HG02981 (cell line): ENCODE results near the gene CCDC6.
"Not testable (repeated sequence)": the region's sequence is repeated elsewhere in the genome, so short reads cannot be mapped to it uniquely, and the experiment has no call there.

ENCODE experiments used
- ATAC-seq: cut with Tn5 transposase; IDR thresholded peaks from one replicate; pipeline ENCODE4 v1.9.1; 2021; ENCODE audit warnings: mild to moderate bottlenecking, moderate library complexity; ENCODE audit not compliant: unreplicated experiment

Gene CCDC6

DNA sequence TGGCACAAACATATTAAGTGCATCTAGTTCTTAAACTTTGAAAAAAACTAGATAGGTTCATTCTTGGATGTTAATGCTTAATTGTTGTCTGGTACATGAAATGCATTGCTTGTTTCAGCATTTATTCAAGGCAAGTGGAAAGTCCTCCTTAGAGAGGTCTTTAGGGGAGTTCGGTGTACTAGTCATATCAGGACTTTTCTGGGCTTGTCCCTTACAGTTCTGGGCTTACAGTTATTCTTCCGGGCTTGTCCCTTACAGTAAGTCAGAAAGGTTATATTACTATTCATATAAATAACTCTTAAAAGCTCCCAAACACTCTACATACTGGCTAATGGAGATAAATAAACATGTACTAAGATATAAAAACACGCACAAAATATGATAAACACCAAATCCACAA lies 91.5 kb downstream of the CCDC6 start:
- ATAC-seq, result no peak

DNA sequence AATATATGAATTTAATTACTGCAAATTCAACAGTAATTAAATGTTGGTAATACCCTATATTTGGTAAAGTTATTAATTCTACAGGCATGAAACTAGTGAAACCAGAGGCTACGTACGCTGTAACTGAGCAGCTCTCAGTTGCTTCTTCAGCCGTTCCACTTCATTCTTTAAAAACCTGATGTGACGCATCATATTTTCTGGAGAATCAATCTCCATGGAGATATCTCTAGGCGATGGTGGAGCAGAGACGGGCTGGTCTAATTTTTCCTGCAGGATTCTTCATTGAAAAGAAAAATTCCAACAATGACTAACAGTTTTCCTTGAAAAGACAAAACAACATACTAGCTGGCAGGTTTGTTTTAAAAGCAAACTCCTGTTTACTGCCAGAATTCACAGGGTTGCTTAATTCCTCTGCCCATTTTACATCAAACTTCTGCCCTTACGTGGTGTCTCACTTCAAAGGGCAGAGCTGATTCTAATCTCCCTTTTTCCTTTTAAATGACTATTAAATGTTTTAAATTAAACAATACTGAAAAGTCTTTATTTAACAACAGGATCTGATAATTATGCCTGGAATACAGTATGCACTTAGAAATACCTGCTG lies 93.7 kb downstream of the CCDC6 start:
- no peak for ATAC-seq

DNA sequence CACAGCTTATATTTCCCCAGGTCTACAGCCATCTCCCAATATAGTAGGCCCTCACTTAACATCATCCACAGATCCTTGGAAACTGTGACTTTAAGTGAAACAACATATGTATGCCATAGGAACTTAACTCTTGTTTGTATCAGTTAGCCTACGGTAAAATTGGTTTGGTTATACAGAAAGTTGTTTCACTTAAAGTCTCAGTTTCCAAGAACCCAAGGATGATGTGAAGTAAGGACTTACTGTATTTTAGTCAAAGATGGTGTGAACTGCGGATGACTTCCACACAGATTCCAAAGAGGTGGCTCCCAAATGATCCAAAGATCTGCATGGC lies 96.7 kb downstream of the CCDC6 start:
- no peak for ATAC-seq

DNA sequence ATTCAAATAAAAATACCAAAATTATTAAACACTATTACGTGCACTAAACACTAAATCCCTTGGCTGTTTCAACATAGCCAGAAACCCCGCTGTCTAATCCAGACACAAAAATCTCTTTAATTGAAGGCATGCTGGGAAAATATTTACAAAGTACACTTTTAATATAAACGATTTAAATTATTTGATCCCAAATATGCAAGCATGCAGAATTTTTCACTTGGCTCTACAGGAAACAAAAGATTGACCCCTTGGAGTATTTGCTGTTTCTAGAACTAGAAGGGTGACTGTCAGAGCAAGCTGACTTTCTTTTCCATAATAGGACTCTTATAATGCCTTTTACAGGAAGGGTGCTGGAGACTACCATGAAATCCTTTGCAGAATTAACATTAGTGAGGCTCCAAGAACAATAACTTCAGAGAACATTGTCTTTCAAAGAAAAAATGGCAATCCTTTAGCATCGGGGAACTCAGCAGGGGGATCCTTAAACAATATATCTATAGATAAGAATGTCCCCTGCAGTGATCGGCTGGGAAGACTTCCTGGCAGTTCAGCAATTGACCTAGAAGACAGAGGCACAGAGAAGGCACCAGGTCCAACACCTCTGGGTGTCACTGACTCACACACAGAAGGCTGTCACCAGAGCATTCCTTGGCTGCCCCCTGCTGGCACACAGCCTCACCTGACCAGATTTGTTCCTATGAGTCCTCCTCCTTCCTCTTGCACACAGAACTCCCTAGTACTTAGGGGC lies 97.3 kb downstream of the CCDC6 start:
- peak; percentile 91 for ATAC-seq

DNA sequence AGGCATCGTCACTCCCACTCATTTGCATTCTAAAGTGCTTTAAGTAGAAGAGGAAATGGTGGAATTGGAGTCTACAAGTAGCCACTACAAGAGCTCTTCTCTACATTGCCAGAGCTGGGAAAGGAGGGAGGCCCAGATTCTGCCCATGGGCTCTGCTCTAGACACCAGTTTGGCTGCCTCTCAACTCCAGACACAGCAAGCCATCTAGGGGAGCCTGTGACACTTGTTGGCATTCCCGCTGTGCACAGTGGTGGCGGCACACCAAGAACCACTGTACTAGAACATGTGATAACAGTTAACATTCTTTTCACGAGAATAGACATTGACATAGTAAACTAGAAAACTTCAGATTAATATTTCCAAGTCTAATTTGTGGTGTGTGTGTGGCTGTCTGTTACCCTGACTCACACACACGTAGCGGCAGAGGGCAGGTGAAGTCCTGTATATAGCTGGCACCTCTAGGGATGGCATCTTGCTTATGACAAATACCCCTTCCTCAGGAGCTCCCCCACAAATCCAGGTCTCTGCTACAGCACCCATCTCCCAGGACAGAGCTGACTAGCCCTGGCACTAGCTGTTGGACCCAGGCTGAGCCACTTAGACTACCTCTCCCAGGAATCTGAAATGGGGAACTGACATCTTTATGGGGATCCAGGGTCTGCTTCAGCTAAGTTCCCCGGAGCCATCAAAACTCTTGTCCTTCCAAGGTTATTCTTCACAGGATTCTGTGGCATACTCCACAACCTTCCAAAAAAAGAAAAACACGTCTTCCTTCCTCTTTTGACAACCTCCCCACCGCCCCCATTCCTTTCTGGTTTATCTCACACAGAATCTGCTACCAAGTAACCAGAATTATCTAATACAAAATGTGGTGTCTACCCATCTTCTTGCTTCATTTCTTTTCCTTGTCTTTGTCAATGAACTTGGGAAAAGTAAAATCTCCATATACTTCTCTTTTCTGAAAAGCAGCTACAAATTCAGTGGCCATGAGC lies 98.4 kb downstream of the CCDC6 start:
- ATAC-seq, result no peak

DNA sequence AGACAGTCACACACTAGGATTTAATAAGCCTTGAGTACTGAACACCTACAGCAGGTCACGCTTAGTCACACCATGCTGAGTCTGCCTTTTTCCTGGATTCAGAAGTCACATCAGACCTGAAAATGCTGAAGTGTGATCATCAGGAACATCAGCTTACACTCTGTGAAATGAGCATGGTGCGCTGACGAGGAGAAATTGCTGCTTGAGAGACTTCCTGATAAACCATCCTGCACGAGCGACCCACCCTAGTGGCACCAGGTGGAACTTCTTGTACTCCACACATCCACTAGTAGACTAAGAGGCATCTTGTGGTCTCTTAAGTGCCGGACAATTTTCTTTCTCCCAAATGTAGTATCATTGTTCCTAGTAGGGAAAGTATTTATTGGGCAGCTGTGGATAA lies 101.3 kb downstream of the CCDC6 start:
- ATAC-seq, result no peak

DNA sequence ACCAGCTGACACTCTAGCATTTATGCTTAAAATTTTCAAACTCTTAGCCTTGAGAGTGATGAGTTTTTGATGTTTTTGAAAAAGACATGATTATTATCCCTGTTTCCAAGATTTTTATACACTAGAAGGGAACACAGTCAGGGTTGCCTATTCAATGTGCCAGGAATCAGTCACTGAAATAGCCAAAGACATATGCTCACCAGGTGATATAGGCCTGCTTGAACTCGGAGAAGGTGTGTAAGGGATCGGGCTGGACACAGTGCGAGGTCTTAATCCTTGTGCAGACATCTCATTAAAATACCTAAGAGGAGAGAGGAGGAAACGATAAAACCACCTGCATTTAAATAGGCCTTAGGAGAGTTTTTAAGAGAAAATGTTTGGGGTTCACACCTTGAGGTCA lies 102.1 kb downstream of the CCDC6 start:
- no peak for ATAC-seq

DNA sequence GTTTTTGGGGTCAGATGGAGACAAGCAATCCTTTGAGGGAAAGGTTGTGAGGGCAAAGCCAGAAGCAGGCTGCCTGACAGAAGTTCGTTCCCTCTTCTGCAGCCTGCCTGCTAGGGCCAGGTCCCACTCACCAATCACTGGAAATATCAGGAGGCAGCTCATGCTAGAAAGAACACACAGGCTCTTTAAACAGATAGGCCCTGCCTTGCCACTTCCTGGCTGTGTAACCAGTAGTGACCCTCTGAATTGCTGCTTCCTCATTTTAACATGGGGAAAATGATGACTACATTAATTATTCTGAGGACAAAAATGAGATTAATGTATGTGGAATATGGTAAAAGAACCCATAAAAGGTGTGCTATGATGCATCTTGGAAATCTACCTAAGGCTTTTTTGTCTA lies 102.6 kb downstream of the CCDC6 start:
- no peak for ATAC-seq

DNA sequence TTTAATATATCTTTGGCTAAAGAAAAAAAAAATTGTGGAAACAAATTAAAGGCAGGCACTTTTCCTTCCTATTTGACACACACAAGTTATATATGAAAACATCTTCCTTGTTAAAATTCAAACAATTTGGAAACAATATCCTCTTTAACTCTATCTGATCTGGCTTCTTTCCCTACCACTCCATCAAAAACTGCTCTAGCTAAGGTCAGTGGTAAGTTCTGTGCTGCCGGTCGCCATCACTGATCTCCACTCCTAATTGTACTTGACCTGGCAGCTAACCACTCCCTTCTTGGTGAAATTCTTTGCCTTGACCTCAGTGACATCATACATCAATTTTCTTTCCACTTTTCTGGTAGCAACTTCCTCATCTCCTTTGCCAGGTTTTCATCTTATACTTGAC lies 105.2 kb downstream of the CCDC6 start:
- ATAC-seq, result no peak

DNA sequence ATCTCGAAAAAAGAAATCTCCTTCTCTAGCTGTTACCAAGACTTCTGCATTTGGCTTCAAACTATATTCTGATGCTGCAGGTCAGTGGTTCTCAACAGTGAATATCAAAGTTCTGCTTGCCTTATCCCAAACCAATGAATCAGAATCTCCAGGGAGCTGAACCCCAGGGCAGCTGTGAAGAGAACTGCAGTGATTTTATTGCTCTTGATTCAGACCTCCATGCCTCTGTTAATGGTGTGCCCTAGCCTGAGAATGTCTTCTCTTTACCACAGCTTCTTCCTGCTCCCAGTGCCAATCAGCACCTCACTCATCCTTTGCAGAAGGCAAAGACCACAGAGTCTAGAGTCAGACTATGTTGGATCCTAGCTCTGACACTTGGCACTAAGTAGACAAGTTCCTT lies 106.9 kb downstream of the CCDC6 start:
- ATAC-seq, result no peak

DNA sequence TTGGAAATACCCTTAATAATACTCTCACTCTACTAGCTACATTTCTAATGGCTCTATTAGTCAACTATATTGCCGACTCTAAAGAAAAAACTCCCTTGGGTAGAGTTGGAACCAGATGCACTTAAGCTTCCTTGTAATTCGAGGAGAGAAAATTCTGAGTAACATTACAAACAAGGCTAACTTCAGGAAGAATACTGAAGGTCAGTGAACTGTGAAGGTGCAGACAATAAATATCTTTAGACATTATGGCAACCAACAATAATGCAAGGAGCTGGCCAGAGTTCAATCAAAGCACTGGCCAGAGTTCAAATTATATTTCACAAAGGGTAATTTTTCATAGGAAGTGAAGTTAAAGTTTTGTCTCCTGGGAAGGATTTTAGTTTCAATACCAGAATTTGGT lies 112.4 kb downstream of the CCDC6 start:
- ATAC-seq, result no peak

DNA sequence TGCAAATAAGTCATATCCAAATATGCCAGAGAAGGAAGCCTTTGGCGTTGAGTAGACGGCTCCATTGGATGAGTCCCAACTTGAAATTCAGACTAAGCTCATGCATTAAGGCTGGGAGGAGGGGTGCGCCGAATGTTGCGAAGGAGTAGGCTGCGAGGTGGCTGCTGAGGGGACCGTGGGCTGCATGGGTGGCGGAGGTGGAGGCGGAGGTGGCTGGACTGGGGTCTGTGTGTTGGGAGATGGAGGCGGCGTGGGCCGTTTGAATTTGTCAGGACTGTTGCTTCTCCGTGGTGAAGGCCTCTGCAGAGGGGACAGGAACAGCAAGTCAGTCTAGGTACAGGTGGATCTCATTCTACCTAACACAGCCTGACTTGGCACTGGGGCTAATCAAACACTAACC lies 113.5 kb downstream of the CCDC6 start:
- ATAC-seq, result no peak

DNA sequence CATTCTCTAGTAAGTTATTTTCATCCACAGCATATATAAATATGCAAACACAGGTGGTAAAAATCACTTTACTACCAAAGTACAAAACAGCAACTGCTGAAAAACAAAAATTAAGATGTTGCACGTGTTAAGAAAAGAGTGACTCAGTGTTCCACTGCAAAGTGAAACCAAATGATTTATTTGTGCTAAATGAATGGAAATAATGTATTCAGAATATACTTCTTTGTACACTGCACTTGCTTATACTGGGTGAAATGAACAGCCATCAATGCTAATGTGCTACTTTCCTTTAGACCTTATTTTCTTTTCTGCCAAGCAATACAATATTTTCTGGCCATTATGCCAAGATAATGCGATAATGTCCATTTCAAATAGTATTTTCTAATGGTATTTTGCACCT lies 114.8 kb downstream of the CCDC6 start:
- ATAC-seq, result no peak

DNA sequence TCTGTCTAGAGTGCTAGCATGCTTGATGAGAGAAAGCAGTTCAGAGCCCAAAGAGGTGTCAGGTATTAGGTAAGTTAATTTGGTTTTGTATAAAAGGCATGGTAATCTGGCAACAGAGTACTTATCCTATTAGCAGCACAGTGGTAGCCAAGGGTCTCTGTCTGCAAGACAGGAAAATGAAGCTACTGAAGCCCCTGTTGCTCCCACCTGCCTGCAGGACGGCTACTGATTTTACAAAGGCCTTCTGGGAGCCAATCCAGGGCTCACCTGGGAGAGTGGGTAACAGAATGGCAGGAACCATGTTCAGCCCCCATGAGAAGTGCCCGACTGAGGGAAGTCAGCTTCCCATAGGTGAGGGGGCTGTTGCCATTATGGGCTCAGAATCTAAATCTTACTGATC lies 116.3 kb downstream of the CCDC6 start:
- ATAC-seq, result not testable (repeated sequence)

DNA sequence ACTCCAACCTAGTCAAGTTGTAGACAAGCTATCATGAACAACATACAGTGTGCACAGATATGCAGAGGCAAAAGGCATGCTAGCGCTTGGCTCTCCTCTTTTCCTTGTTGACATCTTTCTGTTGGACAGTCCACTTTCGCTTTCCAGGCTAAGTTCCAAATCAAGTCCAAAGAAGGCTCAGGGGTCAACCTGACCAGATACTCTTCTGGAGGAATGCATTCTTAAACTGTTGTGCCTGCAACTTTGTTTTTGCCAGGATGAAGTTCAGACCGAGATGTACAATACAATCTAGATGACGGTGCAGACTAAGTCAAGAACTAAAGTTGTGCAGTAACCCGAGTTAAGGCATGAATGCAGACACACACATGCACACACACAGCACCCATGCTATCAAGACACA lies 117.4 kb downstream of the CCDC6 start:
- not testable (repeated sequence) for ATAC-seq

DNA sequence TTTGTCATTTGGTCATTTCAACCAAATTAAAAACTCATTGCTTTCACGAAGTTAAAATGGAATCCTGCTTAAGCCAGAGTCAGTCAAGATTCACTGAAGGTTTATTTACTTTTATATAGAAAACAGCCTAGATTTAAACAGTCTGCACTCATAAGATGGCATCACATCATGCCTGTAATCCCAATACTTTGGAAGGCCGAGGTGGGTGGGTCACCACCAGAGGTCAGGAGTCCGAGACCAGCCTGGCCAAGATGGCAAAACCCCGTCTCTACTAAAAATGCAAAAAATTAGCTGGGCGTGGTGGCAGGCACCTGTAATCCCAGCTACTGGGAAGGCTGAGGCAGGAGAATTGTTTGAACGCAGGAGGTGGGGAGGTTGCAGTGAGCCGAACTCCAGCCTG lies 119.3 kb downstream of the CCDC6 start:
- not testable (repeated sequence) for ATAC-seq

DNA sequence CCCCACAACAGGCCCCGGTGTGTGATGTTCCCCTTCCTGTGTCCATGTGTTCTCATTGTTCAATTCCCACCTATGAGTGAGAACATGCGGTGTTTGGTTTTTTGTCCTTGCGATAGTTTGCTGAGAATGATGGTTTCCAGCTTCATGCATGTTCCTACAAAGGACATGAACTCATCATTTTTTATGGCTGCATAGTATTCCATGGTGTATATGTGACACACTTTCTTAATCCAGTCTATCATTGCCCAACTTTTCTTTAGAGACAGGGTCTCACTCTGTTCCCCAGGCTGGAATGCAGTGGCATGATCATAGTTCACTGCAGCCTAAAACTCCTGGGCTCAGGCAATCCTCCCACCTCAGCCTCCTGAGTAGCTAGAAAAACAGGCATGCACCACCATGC lies 120.9 kb downstream of the CCDC6 start:
- not testable (repeated sequence) for ATAC-seq

DNA sequence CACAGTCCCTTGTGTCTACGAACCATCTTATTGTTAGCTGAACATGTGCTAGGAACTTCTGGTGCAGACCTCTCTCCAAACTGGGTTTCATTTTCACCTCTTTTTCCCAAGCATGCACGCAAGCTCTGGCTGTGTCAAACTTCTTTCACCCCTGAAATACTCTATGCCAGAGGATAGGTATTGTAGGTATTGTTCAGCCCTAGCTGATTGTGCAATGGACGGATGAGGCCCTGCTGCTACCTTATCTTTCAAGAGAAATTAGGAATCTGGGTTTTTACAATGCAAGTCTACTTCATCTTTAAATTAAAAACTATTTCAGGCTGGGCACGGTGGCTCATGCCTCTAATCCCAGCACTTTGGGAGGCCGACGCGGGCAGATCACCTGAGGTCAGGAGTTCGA lies 124.8 kb downstream of the CCDC6 start:
- ATAC-seq, result no peak

DNA sequence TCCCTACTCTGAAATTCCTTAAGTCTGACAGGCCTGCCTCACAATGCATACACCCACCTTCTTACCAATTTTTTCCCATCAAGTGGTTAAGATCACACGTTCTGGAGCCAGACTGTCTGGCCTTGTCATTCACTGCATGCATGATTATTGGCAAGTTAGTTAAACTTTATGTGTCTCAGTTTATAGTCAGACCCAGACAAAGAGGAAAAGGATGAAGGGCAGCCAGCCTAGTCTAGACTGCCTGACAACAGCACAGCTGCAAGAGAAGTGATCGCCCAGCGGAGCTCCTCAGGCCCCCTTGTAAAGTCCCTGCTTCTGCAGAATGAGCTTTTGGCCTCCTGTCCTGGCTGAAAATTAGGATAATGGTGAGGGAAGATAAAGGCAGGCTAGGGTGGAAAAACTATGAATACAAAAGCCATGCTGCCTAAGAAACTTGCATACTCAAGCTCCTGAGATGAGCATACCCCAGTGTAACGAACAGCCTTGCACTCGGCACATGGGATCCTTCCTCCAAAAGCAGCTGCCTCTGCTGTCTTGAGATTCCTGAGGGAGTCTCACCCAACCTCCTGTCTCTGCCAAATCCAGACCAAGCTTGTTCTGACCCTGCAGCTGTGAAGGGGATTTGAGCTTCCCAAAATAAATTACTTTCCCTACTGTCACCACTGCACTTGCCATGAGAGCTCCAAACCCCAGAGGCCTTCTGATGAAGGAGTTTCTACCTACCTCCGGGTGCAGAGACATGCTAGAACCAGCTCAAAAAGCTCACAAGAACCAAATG lies 126.4 kb downstream of the CCDC6 start:
- ATAC-seq, result no peak

DNA sequence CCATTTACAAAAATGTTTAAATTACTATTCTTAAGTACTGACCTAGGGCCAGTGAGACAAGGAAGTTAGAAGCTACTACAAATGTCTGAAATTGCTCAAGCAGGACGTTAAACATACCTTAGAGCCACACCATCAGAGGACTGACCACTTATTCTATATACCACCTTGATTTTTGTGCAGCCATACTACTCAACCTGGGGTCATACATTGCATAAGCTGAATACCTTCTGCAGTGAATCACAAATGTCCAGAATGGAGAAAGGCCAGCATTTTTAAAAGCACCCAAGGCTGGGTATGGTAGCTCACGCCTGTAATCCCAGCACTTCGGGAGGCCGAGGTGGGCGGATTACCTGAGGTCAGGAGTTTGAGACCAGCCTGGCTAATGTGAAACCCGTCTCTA lies 131.9 kb downstream of the CCDC6 start:
- no peak for ATAC-seq

DNA sequence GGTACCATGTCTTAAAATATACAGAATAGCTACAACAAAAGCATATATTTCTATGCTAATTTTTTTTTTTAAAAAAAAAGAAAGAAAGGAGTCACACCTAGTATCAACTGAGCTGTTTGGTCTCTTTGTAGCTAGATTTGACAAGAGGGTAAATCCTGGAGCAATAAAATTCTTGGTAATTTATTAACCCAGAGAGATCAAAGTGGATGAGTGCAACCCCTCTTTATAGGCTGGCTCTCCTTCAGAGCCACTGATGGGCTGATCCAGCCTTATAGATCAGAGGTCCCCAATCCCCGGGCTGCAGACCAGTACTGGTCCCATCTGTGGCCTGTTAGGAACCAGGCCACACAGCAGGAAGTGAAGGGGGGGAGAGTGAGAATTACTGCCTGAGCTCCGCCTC lies 133.3 kb downstream of the CCDC6 start:
- no peak for ATAC-seq
